RPMI8226 (cell line): Measurements from ENCODE around the gene CTSD.

Source experiments
- DNase-seq: peaks from one replicate; pipeline ENCODE4 v3.0.0-alpha.2; 2015

CTSD gene

GRCh38 chr11:1768141-1768469 lies 4.4 kb upstream of the CTSD start:
- no peak for DNase-seq

DNA sequence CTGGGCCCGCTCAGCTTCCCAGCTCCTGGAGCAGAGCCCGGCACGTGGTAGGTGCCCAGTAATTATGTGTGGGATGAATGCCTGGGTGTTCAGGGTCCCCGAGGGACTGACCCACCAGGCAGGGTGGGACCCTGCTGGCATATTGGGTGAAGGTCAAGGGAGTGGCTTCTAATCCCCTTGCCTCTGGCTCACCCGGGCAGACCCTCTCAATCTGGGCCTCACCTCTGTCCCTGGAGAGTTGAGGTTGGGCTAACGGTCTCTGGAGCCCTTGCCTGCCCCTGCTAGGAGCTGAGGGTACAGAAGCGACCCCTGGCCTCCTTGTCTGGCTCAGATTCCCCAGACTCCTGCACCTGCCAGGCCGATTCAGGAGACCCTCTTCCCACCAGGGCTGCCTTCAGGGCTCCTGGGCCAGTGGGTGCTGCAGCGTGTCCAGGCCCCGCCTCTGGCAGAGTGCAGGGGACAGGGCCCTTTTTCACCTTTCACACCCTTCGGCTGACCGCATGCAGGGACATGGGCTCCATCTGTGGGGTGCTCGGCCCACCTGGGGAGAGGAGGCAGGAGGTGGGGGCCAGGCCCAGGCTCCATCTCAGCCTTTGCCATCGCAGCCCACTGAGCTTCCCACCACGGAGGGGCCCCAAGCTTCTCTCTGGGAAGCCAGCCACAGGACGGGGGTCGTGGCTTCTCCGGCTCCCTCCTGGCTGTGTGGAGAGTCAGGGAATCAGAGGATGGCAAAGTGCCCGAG lies 3.8 kb upstream of the CTSD start:
- no peak for DNase-seq

- no peak for DNase-seq
Observed at GRCh38 chr11:1766719-1767398, 3.1 kb upstream of the CTSD start.

- no peak for DNase-seq
Observed at GRCh38 chr11:1765871-1766718, 2.4 kb upstream of the CTSD start.

- DNase-seq: no peak
Observed at GRCh38 chr11:1763336-1763795, 361 bp downstream of the CTSD start.

DNA sequence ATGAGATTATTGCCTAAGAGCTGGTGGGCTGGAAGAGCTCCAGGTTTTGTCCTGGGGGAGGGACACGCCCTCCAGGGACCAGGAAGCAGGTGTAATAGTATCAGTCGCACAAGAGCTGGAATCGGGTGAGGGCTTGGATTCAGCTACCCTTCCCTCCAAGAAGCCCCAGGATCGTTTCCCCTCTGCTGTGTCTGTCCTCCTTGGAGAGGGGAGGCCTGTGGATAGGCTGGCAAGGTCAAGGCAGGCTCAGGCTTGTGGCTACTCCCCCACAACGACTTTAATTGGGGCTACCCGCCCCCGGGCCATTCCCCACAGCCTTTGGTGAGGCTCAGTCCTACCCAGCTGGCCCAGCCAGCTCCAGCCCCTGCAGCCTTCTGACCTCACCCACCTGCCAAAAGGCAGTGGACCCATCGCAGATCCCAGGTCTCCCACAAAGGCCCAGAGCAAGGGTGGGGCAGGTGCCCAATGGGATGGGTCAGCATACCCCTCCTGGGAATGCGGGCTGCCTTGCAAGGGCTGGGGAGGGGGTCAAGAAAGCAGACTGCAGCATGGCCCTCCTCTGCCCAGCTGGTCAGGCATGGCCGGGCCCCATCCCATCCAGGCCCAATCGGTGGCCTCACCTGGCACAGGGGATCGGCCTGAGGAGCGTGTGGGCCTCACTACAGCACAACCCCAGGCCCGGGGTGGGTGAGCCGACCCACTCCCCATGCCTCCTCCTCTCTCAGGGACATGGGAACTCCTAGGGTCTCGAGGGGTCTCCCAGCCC lies 1.0 kb downstream of the CTSD start:
- DNase-seq: no peak

- DNase-seq: no peak
Observed at GRCh38 chr11:1761857-1762536, 1.7 kb downstream of the CTSD start.

DNA sequence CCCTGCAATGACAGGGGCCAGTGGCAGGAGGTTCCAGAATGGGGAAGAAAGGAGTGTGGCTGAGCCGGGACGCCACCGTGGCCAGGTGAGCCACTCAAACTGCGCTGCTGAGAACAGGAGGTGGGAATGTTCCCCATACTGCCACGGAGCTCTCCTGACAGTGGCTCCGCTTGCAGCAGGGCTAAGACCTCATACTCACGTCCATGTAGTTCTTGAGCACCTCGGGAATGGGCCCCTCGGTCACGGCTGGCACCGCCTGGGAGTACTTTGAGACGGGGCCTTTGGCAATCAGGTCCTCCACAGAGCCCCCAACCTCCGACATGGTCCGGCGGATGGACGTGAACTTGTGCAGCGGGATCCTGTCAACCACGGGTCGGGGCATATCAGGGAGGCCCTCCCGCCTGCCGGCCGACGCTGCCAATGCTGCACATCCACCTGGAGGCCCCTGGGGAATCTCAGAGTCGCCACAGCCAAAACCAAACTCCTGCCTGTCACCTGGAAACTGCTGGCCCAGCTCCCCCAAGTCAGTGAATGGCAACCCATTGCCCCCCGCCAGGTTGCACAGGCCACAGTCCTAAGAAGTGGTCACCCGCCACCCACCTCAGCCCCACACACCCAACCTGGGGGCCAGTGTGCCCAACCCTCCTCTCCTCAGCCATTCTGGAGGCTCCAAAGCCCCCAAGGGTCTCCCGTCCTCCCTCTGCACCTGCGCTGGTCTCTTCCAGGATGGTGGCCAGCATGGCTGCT lies 2.4 kb downstream of the CTSD start:
- DNase-seq: no peak

- DNase-seq: no peak
Observed at GRCh38 chr11:1760351-1761109, 3.2 kb downstream of the CTSD start.

DNA sequence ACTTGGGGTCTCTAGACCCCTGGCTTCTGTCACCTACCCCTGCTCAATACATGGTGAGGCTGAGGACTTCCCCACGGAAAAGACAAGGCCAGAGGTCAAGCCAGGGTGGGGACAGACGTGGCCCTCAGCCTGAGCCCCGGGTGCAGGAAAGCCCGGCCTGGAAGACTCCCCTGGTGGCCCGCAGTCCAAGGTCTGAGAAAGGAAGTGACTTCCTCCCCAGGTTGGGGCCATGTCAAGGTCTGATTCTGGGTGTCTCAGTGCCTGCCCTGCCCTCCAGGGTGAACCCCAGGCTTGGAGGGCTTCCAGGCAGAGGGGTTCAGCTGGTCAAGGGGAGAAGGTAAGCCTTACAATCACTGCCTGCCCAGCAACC lies 3.9 kb downstream of the CTSD start:
- DNase-seq: no peak

GRCh38 chr11:1759151-1759850 lies 4.4 kb downstream of the CTSD start:
- DNase-seq: no peak

- no peak for DNase-seq
Observed at GRCh38 chr11:1758611-1759150, 5.0 kb downstream of the CTSD start.

GRCh38 chr11:1757861-1758610 lies 5.7 kb downstream of the CTSD start:
- no peak for DNase-seq

- DNase-seq: no peak
Observed at GRCh38 chr11:1756791-1757771, 6.6 kb downstream of the CTSD start.

DNA sequence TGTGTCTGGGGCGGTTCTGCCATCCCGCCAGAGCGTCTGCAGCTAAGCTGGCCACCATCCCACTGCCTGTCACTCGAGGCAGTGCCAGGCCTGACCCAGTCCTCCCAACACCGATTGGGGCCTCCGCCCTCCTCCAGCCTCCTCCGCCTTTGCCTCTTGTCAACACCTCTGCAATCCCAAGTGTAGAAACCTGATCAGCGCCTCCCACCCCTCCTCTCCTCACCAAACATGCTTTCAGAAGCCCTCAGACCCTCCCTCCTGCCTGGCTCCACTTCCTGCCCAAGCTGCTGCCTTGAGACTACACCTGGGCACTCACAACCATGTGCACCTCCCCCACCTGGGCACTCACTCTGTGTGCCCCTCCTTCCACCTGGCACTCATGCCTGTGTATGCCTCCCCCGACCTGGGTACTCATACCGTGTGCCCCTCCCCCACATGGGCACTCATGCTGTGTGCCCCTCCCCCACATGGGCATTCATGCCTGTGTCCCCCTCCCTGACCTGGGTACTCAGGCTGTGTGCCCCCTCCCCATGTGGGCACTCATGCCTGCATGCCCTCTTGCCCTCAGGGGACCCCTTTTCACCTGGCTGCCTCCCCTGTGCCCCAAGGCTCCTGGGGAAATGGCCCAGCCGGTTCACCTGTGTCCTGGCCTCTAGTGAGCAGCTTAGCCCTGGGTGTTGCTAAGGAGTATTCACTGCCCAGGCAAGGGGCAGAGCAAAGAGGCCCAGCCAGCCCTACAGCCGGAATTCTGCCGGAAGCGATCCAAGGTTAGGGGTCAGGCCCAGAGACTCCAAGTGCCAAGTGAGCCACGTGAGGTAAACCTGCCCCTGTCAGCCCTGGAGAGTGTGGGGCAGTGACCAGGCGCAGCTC lies 7.8 kb downstream of the CTSD start:
- DNase-seq: no peak

- DNase-seq: no peak
Observed at GRCh38 chr11:1755344-1755691, 8.4 kb downstream of the CTSD start.
